H9 (cell line): ENCODE measurements around the gene SMC3. TPM values are rescaled to one million over a fixed set of nuclear protein-coding genes. Genes with fewer than 3 reads are reported as not detected.

ENCODE experiments used
- DNase-seq: peaks from one replicate; pipeline ENCODE4 v3.0.0-alpha.2; 2017
- H2AFZ ChIP-seq: one replicate; pipeline ENCODE4 v1.6.1; 2013; ENCODE audit warnings: mild to moderate bottlenecking, low read length, control low read depth, moderate library complexity
- H2AK5ac ChIP-seq: 2 replicates; pipeline ENCODE4 v1.6.1; 2013; ENCODE audit warnings: low read length, control low read depth, mixed read lengths; ENCODE audit not compliant: insufficient read length
- H2BK120ac ChIP-seq: one replicate; pipeline ENCODE4 v1.6.1; 2013; ENCODE audit warnings: low read depth, mild to moderate bottlenecking, low read length, control low read depth, inconsistent platforms; ENCODE audit not compliant: poor library complexity, severe bottlenecking
- H2BK12ac ChIP-seq: 2 replicates; pipeline ENCODE4 v1.6.1; 2013; ENCODE audit warnings: low read length, control low read depth, mixed read lengths, low read depth; ENCODE audit not compliant: insufficient read length
- H2BK15ac ChIP-seq: 2 replicates; pipeline ENCODE4 v1.6.1; 2013; ENCODE audit warnings: low read depth, low read length, control low read depth
- H2BK20ac ChIP-seq: one replicate; pipeline ENCODE4 v1.6.1; 2013; ENCODE audit warnings: low read depth, mild to moderate bottlenecking, low read length, control low read depth, inconsistent platforms; ENCODE audit not compliant: poor library complexity, severe bottlenecking
- H2BK5ac ChIP-seq: 2 replicates; pipeline ENCODE4 v1.6.1; 2013; ENCODE audit warnings: low read length, control low read depth, mixed read lengths; ENCODE audit not compliant: insufficient read length
- H3K14ac ChIP-seq: 2 replicates; pipeline ENCODE4 v1.6.1; 2013; ENCODE audit warnings: low read length, control low read depth; ENCODE audit not compliant: insufficient read depth
- H3K18ac ChIP-seq: 2 replicates; pipeline ENCODE4 v1.6.1; 2013; ENCODE audit warnings: low read depth, mild to moderate bottlenecking, mixed read lengths, low read length, control low read depth; ENCODE audit not compliant: insufficient read length
- H3K23ac ChIP-seq: 2 replicates; pipeline ENCODE4 v1.6.1; 2013; ENCODE audit warnings: low read length, control low read depth, mixed read lengths, low read depth; ENCODE audit not compliant: insufficient read length
- H3K23me2 ChIP-seq: 2 replicates; pipeline ENCODE4 v1.6.1; 2013; ENCODE audit warnings: low read depth, mild to moderate bottlenecking, mixed read lengths, low read length, control low read depth; ENCODE audit not compliant: insufficient read length, poor library complexity, severe bottlenecking
- H3K27ac ChIP-seq: 2 replicates; pipeline ENCODE4 v1.5.1; 2013; ENCODE audit warnings: low read length, control low read depth, mixed read lengths, low read depth; ENCODE audit not compliant: insufficient read length
- H3K27me3 ChIP-seq: 2 replicates; pipeline ENCODE4 v1.6.1; 2013; ENCODE audit warnings: low read length, control low read depth, inconsistent platforms; ENCODE audit not compliant: insufficient read depth
- H3K4ac ChIP-seq: 2 replicates; pipeline ENCODE4 v1.6.1; 2013; ENCODE audit warnings: low read depth, mild to moderate bottlenecking, control low read depth, inconsistent platforms, low read length, moderate library complexity
- H3K4me1 ChIP-seq: 2 replicates; pipeline ENCODE4 v1.6.1; 2013; ENCODE audit warnings: low read length, control low read depth, inconsistent platforms; ENCODE audit not compliant: insufficient read depth
- H3K4me2 ChIP-seq: 2 replicates; pipeline ENCODE4 v1.6.1; 2013; ENCODE audit warnings: low read length, control low read depth, mixed read lengths; ENCODE audit not compliant: insufficient read length, insufficient read depth
- H3K56ac ChIP-seq: 2 replicates; pipeline ENCODE4 v1.6.1; 2013; ENCODE audit warnings: low read depth, mild to moderate bottlenecking, mixed read lengths, low read length, control low read depth; ENCODE audit not compliant: insufficient read length
- H3K79me1 ChIP-seq: 2 replicates; pipeline ENCODE4 v1.6.1; 2013; ENCODE audit warnings: low read depth, mild to moderate bottlenecking, moderate library complexity, low read length, control low read depth, inconsistent platforms; ENCODE audit not compliant: insufficient read depth, poor library complexity, severe bottlenecking
- H3K79me2 ChIP-seq: 2 replicates; pipeline ENCODE4 v1.6.1; 2013; ENCODE audit warnings: low read length, control low read depth, inconsistent platforms; ENCODE audit not compliant: insufficient read depth
- H3K9ac ChIP-seq: 2 replicates; pipeline ENCODE4 v1.6.1; 2013; ENCODE audit warnings: low read length, control low read depth, mixed read lengths; ENCODE audit not compliant: insufficient read length; ENCODE audit errors: extremely low read depth
- H3K9me3 ChIP-seq: one replicate; pipeline ENCODE4 v1.6.1; 2013; ENCODE audit warnings: low read depth, low read length, inconsistent platforms; ENCODE audit not compliant: control insufficient read depth
- H3T11ph ChIP-seq: one replicate; pipeline ENCODE4 v1.6.1; 2013; ENCODE audit warnings: mild to moderate bottlenecking, low read length, control low read depth, inconsistent platforms
- H4K20me1 ChIP-seq: one replicate; pipeline ENCODE4 v1.6.1; 2013; ENCODE audit not compliant: control insufficient read depth, insufficient read length, insufficient read depth
- H4K5ac ChIP-seq: 2 replicates; pipeline ENCODE4 v1.6.1; 2013; ENCODE audit warnings: low read depth, mild to moderate bottlenecking, mixed read lengths, low read length, control low read depth; ENCODE audit not compliant: insufficient read length
- H4K8ac ChIP-seq: replicated peaks from 2 replicates; pipeline ENCODE4 v1.6.1; 2013; ENCODE audit warnings: low read length, control low read depth, mixed read lengths, low read depth; ENCODE audit not compliant: insufficient read length
- H4K91ac ChIP-seq: 2 replicates; pipeline ENCODE4 v1.6.1; 2013; ENCODE audit warnings: low read depth, mild to moderate bottlenecking, moderate library complexity, mixed read lengths, low read length, control low read depth; ENCODE audit not compliant: insufficient read length
- H3K27ac Mint-ChIP-seq, 3 experiments: 2 replicates in 2 of 3; 3 replicates in 1 of 3; pipeline ENCODE4 v1.8.0; 2020 to 2021; ENCODE audit warnings: mixed read lengths in 3 of 3, mild to moderate bottlenecking in 1 of 3, moderate library complexity in 1 of 3
- H3K27me3 Mint-ChIP-seq: 2 replicates; pipeline ENCODE4 v1.8.0; 2021; ENCODE audit warnings: low read depth, mild to moderate bottlenecking, moderate library complexity, mixed read lengths
- H3K36me3 Mint-ChIP-seq, 3 experiments: 2 replicates in 2 of 3; 3 replicates in 1 of 3; pipeline ENCODE4 v1.8.0; 2020 to 2021; ENCODE audit warnings: low read depth in 3 of 3, mixed read lengths in 3 of 3; ENCODE audit not compliant: insufficient read depth in 1 of 3
- H3K4me1 Mint-ChIP-seq, 2 experiments: 2 replicates each; pipeline ENCODE4 v1.8.0; 2020; ENCODE audit warnings: mixed read lengths in 2 of 2
- H3K4me3 Mint-ChIP-seq, 2 experiments: 2 replicates in 1 of 2; 3 replicates in 1 of 2; pipeline ENCODE4 v1.8.0; 2020 to 2021; ENCODE audit warnings: mild to moderate bottlenecking in 2 of 2, mixed read lengths in 2 of 2, moderate library complexity in 1 of 2
- H3K9me3 Mint-ChIP-seq, 2 experiments: 2 replicates in 1 of 2; 3 replicates in 1 of 2; pipeline ENCODE4 v1.8.0; 2020; ENCODE audit warnings: mild to moderate bottlenecking in 2 of 2, mixed read lengths in 2 of 2, moderate library complexity in 1 of 2
- CTCF ChIP-seq: fragments of 200-600 bp; sonication (generic); conservative IDR thresholded peaks from 3 replicates; pipeline ENCODE4 v1.8.0; 2021; ENCODE audit warnings: antibody characterized with exemption, mild to moderate bottlenecking
- WGBS: extraction: QIAGEN DNeasy Blood & Tissue Kit; methylation state at CpG from one replicate; pipeline ENCODE4 v1.1.7; 2013; ENCODE audit warnings: missing lambda C conversion rate, low lambda C conversion rate, mixed read lengths; ENCODE audit not compliant: insufficient read length; ENCODE audit errors: extremely low coverage; 5-methylcytosine and 5-hydroxymethylcytosine counted together
- total RNA-seq: library from RNA; stranded (reverse); gene quantifications from 2 replicates; pipeline ENCODE4 v1.2.1, GENCODE V29; 2021

Gene SMC3
- total RNA-seq, 1 experiment from 2014 or later = 82.4 TPM

GRCh38 chr10:110600487-110601101, 33.1 kb downstream of the SMC3 start:
- H4K20me1 ChIP-seq = no peaks in the 10 kb centered on the region
- no peaks in the 10 kb centered on the region for H3K27me3 ChIP-seq
- no peak overlapping the region for H3K18ac ChIP-seq
- no peak overlapping the region for H4K8ac ChIP-seq
- H2BK120ac ChIP-seq = no peak overlapping the region
- H3K4me1 ChIP-seq = no peaks in the 10 kb centered on the region
- no peak overlapping the region for H3K14ac ChIP-seq
- peak; percentile 76 for TF ChIP-seq CTCF
- H3K79me1 ChIP-seq = no peaks in the 10 kb centered on the region
- H3K27ac Mint-ChIP-seq = no peak overlapping the region
- no peak overlapping the region for H3K4me3 Mint-ChIP-seq
- H3T11ph ChIP-seq = no peak overlapping the region
- no peaks in the 10 kb centered on the region for H3K23me2 ChIP-seq
- no peak overlapping the region for H3K56ac ChIP-seq
- H2AFZ ChIP-seq = no peak overlapping the region
- no peak overlapping the region for H3K4ac ChIP-seq
- H3K27me3 Mint-ChIP-seq = no peaks in the 10 kb centered on the region
- whole genome bisulfite sequencing = no CpG with 5 or more reads among the region's 2 CpGs
- H3K9me3 ChIP-seq = no peaks in the 10 kb centered on the region
- no peak overlapping the region for H3K27ac ChIP-seq
- H4K91ac ChIP-seq = no peak overlapping the region
- H2BK15ac ChIP-seq = no peak overlapping the region
- no peak overlapping the region for H3K4me2 ChIP-seq
- peaks cover 23 to 84% (median 74%) of the 10 kb centered on the region in 3 experiments; a peak in 6 of 7 replicates for H3K36me3 Mint-ChIP-seq
- no peak overlapping the region for H4K5ac ChIP-seq
- H2BK12ac ChIP-seq = no peak overlapping the region
- no peak overlapping the region for H2BK5ac ChIP-seq
- H3K4me1 Mint-ChIP-seq = no peaks in the 10 kb centered on the region
- DNase-seq = peak; percentile 45
- H3K9me3 Mint-ChIP-seq = no peaks in the 10 kb centered on the region
- no peaks in the 10 kb centered on the region for H3K79me2 ChIP-seq
- no peak overlapping the region for H3K23ac ChIP-seq
- no peak overlapping the region for H2AK5ac ChIP-seq
- H3K9ac ChIP-seq = no peak overlapping the region
- no peak overlapping the region for H2BK20ac ChIP-seq
